NCI-H774 (cell line): ENCODE measurements around the gene PTEN.

Source experiments
- DNase-seq: peaks from one replicate; lab custom pipeline; 2025; lab: John Stamatoyannopoulos, UW

The PTEN gene

GRCh38 chr10:87921931-87922688 lies 58.7 kb downstream of the PTEN start:
- DNase-seq: no peak

- no peak for DNase-seq
Observed at GRCh38 chr10:87923233-87923632, 59.8 kb downstream of the PTEN start.

- DNase-seq: no peak
Observed at GRCh38 chr10:87925570-87925969, 62.1 kb downstream of the PTEN start.

GRCh38 chr10:87927091-87927490 lies 63.7 kb downstream of the PTEN start:
- no peak for DNase-seq

GRCh38 chr10:87928996-87929395 lies 65.6 kb downstream of the PTEN start:
- no peak for DNase-seq

GRCh38 chr10:87930141-87930540 lies 66.7 kb downstream of the PTEN start:
- DNase-seq: no peak

- DNase-seq: no peak
Observed at GRCh38 chr10:87930934-87931835, 67.8 kb downstream of the PTEN start.

GRCh38 chr10:87931836-87932230 lies 68.4 kb downstream of the PTEN start:
- no peak for DNase-seq

GRCh38 chr10:87935290-87936141 lies 72.1 kb downstream of the PTEN start:
- no peak for DNase-seq

- DNase-seq: no peak
Observed at GRCh38 chr10:87940210-87940609, 76.8 kb downstream of the PTEN start.

- DNase-seq: no peak
Observed at GRCh38 chr10:87942884-87943527, 79.6 kb downstream of the PTEN start.

GRCh38 chr10:87945984-87946383 lies 82.6 kb downstream of the PTEN start:
- no peak for DNase-seq

GRCh38 chr10:87952612-87953011 lies 89.2 kb downstream of the PTEN start:
- no peak for DNase-seq

GRCh38 chr10:87956055-87956454 lies 92.6 kb downstream of the PTEN start:
- DNase-seq: no peak

- no peak for DNase-seq
Observed at GRCh38 chr10:87957702-87958101, 94.3 kb downstream of the PTEN start.

GRCh38 chr10:87960230-87960629 lies 96.8 kb downstream of the PTEN start:
- DNase-seq: no peak

GRCh38 chr10:87961314-87961713 lies 97.9 kb downstream of the PTEN start:
- no peak for DNase-seq

GRCh38 chr10:87966459-87966858 lies 103.0 kb downstream of the PTEN start:
- no peak for DNase-seq

GRCh38 chr10:87973635-87974034 lies 110.2 kb downstream of the PTEN start:
- DNase-seq: no peak

- no peak for DNase-seq
Observed at GRCh38 chr10:87974130-87974529, 110.7 kb downstream of the PTEN start.

- DNase-seq: no peak
Observed at GRCh38 chr10:87974769-87975168, 111.3 kb downstream of the PTEN start.
